GM03348 (cell line): Measurements from ENCODE around the gene SKAP1.
A peak's percentile ranks its signal among the peaks of the same experiment; 100 is the strongest.

Experiments
- DNase-seq: peaks from one replicate; pipeline ENCODE4 v3.0.0; 2012; ENCODE audit warnings: low spot score

Gene SKAP1

GRCh38 chr17:48148029-48148770, 281.8 kb downstream of the SKAP1 start:
- DNase-seq = no peak

GRCh38 chr17:48144976-48145798, 284.8 kb downstream of the SKAP1 start:
- DNase-seq = no peak

- DNase-seq = no peak
These were observed 285.8 kb downstream of the SKAP1 start for GRCh38 chr17:48144231-48144630.

GRCh38 chr17:48143629-48144028, 286.4 kb downstream of the SKAP1 start:
- no peak for DNase-seq

DNA sequence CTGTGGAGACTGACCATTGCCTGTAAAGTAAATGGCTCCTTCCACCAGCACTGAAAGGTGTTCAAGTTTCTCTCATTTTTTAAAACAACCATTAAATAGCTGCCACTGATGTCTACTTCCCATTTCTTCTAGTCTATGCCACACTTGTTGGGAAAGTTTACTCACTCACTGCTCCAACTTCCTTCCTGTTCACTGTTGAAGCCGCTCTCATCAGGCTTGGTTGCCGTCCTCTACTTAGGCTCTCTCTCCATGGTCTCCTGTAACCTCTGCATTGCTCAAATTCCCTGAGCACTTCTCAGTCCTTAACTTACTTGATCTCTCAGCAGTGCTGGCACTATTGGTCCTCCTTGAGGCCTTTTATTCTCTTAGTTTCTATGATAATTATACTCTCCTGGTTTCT, 290.1 kb downstream of the SKAP1 start:
- no peak for DNase-seq

GRCh38 chr17:48137656-48138055, 292.4 kb downstream of the SKAP1 start:
- no peak for DNase-seq

- peak; percentile 13 for DNase-seq
These were observed 295.0 kb downstream of the SKAP1 start for GRCh38 chr17:48134912-48135480.

DNA sequence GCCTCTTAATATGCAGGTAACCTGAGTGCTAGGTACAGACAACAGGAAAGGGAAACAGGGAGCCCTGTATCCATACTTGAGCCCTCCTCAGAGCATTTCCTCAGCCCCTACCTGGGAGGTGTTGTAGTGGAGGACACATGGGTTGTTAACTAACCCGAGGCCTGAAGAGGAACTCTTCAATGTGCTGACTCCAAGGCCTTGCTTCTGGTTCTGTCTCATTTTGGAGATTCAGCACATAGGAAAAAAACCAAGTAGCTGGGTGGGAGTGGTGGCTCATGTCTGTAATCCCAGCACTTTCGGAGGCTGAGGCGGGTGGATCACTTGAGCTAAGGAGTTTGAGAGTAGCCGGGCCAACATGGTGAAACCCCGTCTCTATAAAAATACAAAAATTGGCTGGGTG, 297.6 kb downstream of the SKAP1 start:
- DNase-seq = no peak

DNA sequence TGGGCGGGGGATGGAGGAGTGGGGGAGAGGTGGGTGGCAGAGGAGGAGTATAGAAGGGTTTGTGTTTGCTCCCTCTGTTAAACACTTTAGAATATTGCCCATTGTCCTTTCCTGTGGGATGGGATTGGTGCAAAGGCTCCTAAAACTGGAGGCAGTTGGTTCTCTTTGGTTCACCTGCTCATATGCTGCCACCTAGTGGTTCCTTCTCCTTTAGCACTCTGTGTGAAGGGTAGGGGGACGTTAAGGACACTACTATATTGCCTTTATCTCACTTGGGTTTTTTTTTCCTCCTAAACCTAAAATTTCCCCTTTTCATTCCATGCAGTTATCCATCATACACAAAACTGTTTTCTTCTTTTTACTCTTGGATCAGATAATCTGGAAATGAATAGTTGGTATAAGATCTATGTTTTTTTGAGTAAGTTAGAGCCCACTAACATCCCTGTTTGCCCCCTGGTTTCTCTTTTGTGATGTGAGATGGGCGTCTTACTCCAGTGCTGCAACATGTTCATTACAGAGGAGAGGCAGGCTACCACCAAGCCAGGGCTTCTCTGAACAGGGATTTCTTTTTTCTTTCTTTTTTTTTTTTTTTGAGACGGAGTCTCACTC, 298.7 kb downstream of the SKAP1 start:
- DNase-seq = peak; percentile 88

DNA sequence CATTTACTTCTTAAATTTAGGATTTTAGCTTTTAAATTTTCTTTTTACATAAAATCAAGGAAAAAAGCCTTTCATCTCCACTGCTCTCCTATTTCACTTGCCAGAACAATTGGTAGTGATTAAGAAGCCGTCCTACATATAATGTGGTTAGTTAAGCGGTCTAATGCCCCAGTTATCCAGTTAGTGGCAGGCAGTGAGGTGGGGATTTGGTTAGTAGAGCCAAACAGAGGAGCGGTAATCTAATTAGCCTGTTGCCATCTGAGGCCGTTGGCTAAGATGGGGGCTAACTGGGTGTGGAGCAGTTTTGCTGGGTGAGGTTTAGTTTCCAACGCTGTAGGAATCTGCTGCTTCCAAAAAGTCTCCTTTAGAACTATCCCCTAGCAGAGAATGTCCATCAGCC, 300.0 kb downstream of the SKAP1 start:
- no peak for DNase-seq

DNA sequence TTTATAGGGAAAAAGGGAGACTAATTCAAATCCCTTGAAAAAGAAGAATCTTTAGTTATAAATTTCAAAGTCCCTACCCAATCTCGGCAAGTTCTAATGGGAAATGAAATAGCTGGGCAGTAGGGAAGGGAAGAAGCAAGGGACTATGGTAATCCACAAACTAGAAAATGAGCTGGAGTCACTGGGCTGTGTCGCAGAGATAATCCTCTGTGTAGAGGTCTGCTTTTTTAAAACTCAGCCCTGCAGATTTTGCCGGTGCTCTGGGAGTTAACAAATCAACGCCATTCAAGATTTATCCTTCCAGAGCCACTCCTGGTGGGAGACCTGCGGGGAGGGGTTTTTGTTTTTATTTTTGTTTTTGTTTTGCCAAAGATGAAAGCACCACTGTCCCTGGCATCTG, 301.6 kb downstream of the SKAP1 start:
- no peak for DNase-seq

GRCh38 chr17:48127371-48128051, 302.5 kb downstream of the SKAP1 start:
- DNase-seq = peak; percentile 37

DNA sequence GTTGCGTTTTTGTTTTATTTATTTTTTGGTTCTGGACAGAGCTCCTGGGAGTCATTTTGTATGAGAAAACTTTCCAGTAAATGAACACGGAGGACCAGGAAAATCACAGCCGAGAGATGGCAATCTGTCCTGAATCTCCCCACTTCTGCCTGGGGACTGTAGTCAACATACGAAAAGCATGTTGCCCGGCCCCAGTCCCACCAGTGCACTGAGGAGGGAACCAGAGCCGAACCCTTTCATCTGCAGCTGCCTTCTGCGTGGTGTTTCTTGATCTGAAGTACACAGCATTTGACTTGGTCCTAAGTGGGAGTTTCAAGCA, 303.5 kb downstream of the SKAP1 start:
- no peak for DNase-seq

DNA sequence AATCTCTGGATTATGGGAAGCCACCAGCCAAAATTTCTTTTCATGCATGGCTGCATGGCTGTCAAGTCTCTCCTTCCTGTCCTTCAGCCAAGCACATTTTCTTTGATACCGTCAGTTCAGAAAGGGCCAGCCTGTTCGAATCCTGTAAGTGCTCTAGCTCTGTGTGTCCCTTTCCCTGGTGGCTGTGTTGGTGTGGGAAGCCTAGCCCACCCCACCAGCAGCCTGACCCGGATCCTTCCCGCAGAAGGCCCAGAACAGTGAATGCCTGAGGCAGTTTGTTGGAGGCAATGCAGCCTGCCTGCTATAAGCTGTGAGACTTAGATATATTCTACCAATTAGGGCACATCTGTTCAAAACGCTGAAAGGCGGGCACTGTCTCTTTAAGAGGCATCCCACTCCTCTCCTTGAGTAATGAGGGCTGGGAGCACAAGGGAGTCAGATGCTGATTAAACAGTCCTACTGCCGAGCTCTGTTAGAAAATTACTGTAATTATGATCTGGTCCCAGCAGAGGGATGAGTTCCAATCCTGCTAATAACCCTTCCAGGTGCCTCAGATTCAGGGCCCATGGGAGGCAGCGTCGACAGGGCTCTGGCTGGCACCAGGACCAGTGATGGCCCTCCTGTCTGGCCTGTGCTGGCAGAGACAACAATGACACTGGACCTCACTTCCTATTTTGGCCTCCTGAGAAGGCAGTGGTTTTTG, 304.0 kb downstream of the SKAP1 start:
- no peak for DNase-seq

DNA sequence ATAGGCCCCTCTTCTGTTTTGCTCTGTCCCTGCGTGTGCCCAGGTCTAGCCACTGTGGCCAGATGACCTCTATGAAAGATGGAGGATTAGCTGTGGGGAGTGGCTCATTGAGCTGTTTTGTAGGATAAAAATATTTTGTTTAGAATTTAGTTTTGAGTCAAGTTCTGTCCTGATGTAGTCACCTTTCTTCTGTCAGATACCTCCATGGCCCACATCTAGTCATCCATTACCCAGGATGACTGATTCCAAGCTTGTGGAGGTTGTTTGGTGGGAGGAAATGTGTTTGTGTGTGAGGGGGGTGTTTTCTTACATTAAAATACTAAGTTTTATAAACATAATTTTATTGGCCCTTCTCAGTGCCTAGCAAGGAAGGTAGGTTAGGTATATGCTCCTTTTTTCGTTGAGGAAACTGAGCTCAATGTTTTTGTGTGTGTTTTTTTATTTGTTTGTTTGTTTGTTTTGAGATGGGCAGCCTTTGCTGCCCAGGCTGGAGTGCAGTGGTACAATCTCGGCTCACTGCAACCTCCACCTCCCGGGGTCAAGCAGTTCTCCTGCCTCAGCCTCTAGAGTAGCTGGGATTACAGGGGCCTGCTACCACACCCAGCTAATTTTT, 306.1 kb downstream of the SKAP1 start:
- no peak for DNase-seq

DNA sequence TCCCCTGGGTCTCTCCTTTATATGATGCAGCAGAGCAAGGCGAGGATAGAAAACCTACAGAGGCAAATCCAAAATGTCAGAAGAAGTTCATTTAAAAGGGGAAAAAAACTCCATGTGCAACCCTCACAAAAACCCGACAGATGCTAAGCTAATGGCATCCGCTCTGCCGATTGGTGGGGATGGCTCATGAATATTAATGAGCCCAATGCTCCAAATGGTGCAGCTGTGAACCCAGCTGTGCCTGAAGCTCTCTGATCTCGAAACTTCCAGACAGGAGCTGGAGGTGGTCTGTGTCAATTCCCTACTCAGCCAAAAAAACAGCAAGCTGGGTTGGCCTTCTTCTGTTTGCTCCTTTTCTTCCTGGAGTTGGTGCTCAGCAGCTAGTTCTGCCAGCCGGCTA, 306.9 kb downstream of the SKAP1 start:
- no peak for DNase-seq

- no peak for DNase-seq
These were observed 307.4 kb downstream of the SKAP1 start for GRCh38 chr17:48122665-48123045.

DNA sequence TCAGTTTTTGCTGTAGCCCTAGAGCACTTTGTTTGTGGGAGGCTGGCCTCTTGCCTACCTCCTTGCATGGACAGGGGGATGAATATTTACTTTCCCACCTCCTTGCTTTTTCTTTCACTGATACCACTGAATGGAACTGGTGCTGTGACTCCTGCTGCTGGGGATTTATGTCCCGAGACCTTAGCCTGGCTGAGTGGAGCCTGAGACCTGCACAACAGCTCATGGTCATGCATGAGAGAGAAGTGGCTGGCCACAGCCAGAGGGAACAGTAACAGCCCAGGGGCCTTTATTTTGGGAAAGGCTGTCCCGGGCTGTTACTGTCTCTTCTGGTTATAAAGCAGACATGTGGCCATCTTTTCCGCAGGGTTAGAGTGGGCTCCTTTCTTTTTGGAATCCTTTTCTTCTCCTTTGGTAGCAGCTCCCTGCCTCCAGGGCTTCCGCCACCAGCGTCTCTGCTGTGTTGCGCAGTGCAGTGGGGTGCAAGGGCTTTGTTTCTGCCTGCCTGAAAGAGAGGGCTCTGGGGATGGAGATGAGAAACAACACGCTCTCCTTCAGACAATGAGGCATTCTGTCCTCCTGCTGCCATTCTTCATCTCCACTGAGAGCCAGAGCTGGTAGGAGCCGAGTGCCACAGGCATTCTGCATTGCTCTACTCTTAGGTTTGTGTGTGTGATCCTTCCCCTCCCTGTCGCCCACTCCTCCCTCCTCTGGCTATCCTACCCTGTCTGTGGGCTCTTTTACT, 307.9 kb downstream of the SKAP1 start:
- no peak for DNase-seq

DNA sequence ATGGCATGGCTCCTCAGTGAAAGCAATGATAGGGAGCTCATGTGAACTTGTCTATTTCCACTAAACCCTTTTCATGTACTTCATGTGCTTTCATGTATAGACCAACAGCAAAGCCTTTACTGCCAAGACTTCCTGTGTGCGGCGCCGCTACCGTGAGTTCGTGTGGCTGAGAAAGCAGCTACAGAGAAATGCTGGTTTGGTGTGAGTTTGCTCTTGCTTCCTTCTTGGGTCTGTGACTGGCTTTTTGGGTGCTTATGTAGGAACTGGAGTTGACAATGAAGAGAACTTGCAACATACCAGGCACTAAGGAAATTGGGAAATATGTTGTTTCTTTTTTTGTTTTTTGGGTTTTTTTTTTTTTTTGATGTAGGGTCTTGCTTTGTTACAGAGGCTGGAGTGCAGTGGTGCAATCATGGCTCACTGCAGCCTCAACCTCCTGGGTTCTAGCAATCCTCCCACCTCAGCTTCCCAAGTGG, 316.8 kb downstream of the SKAP1 start:
- no peak for DNase-seq

- DNase-seq = no peak
These were observed 318.1 kb downstream of the SKAP1 start for GRCh38 chr17:48111937-48112241.

DNA sequence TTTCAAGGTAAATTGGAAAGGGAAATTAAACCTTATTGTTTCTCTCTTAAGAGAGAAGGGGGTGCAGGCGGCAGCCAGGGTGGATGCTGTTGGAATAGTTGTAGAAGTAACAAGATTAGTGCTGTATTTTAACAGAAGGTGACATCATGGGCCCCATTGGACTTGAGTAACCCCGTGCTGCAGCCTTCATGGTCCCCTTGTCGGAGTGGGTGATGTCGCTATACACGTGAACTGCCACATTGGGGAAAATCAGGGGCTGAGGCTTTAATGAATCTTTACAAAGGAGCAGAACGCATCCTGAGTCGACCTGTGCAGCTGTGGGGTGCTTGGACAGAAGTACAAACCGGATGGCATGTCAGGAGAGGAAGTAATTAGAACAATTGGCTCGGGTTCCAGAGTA, 319.3 kb downstream of the SKAP1 start:
- DNase-seq = no peak
